ENCODE data around the gene SEMA3E.

SEMA3E gene

GRCh38 chr7:83640731-83641537 lies 8.0 kb downstream of the SEMA3E start:
- no peak for DNase-seq

- no peak for DNase-seq
These were observed 8.7 kb downstream of the SEMA3E start for GRCh38 chr7:83640240-83640639.

- DNase-seq = no peak
These were observed 15.4 kb downstream of the SEMA3E start for GRCh38 chr7:83633516-83633915.

- DNase-seq = no peak
These were observed 19.6 kb downstream of the SEMA3E start for GRCh38 chr7:83629117-83629880.

GRCh38 chr7:83617858-83618257 lies 31.1 kb downstream of the SEMA3E start:
- DNase-seq = no peak

- DNase-seq = no peak
These were observed 34.8 kb downstream of the SEMA3E start for GRCh38 chr7:83614112-83614511.

- no peak for DNase-seq
These were observed 35.7 kb downstream of the SEMA3E start for GRCh38 chr7:83613232-83613631.

- no peak for DNase-seq
These were observed 37.2 kb downstream of the SEMA3E start for GRCh38 chr7:83611776-83612175.

- no peak for DNase-seq
These were observed 38.2 kb downstream of the SEMA3E start for GRCh38 chr7:83610649-83611304.

- DNase-seq = no peak
These were observed 40.2 kb downstream of the SEMA3E start for GRCh38 chr7:83608716-83609115.

GRCh38 chr7:83603649-83604048 lies 45.3 kb downstream of the SEMA3E start:
- no peak for DNase-seq

GRCh38 chr7:83599131-83599530 lies 49.8 kb downstream of the SEMA3E start:
- DNase-seq = no peak

- DNase-seq = no peak
These were observed 54.9 kb downstream of the SEMA3E start for GRCh38 chr7:83593921-83594475.

- DNase-seq = no peak
These were observed 60.2 kb downstream of the SEMA3E start for GRCh38 chr7:83588602-83589240.

- DNase-seq = no peak
These were observed 62.7 kb downstream of the SEMA3E start for GRCh38 chr7:83586281-83586680.

- no peak for DNase-seq
These were observed 67.1 kb downstream of the SEMA3E start for GRCh38 chr7:83581667-83582435.

GRCh38 chr7:83579740-83580139 lies 69.2 kb downstream of the SEMA3E start:
- DNase-seq = no peak

- no peak for DNase-seq
These were observed 73.5 kb downstream of the SEMA3E start for GRCh38 chr7:83575436-83575835.

- DNase-seq = no peak
These were observed 74.3 kb downstream of the SEMA3E start for GRCh38 chr7:83574616-83575015.

- DNase-seq = no peak
These were observed 86.0 kb downstream of the SEMA3E start for GRCh38 chr7:83562960-83563359.

- no peak for DNase-seq
These were observed 86.7 kb downstream of the SEMA3E start for GRCh38 chr7:83562289-83562688.

- no peak for DNase-seq
These were observed 89.1 kb downstream of the SEMA3E start for GRCh38 chr7:83559887-83560286.
